NCI-H526 treated with DMSO at 0.1 percent for 48 hours (cell line): ENCODE measurements around the gene MRPS27.
"Not testable (repeated sequence)": the region's sequence is repeated elsewhere in the genome, so short reads cannot be mapped to it uniquely, and the experiment has no call there.

Experiments
- DNase-seq: peaks from one replicate; lab custom pipeline; 2025; lab: John Stamatoyannopoulos, UW

Gene MRPS27

GRCh38 chr5:72202331-72202825, 117.7 kb downstream of the MRPS27 start:
- no peak for DNase-seq

GRCh38 chr5:72199681-72200080, 120.4 kb downstream of the MRPS27 start:
- no peak for DNase-seq

- no peak for DNase-seq
Observed at GRCh38 chr5:72197393-72197792, 122.6 kb downstream of the MRPS27 start.

DNA sequence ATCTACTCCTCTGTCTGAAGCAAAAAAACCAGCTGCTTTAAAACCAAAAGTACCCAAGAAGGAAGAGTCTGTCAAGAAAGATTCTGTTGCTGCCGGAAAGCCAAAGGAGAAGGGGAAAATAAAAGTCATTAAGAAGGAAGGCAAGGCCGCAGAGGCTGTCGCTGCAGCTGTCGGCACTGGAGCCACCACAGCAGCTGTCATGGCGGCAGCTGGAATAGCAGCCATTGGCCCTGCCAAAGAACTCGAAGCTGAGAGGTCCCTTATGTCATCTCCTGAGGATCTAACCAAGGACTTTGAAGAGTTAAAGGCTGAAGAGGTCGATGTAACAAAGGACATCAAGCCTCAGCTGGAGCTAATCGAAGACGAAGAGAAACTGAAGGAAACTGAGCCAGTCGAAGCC, 124.5 kb downstream of the MRPS27 start:
- DNase-seq = no peak

GRCh38 chr5:72194846-72195245, 125.2 kb downstream of the MRPS27 start:
- DNase-seq = no peak

- DNase-seq = no peak
Observed at GRCh38 chr5:72191404-72191803, 128.6 kb downstream of the MRPS27 start.

DNA sequence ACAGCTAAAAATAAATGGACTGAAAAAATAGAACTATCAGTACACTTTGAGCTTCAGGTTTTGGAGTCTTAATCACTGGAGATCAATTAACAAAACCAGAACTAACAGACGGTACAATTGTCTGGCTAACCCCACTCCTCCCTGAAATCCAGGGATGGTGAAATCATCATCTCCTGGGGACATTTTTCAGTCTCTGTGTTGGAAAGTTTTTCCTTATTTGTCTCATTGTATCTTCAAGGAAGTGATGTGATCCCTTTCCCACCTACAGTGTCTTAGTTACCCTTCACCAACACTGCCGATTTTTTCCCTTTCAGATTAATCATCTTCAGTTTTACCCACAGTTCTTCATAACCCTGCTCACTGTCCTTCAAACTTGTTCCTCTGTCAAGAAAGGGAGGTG, 130.9 kb downstream of the MRPS27 start:
- DNase-seq = no peak

GRCh38 chr5:72188166-72188565, 131.9 kb downstream of the MRPS27 start:
- no peak for DNase-seq

DNA sequence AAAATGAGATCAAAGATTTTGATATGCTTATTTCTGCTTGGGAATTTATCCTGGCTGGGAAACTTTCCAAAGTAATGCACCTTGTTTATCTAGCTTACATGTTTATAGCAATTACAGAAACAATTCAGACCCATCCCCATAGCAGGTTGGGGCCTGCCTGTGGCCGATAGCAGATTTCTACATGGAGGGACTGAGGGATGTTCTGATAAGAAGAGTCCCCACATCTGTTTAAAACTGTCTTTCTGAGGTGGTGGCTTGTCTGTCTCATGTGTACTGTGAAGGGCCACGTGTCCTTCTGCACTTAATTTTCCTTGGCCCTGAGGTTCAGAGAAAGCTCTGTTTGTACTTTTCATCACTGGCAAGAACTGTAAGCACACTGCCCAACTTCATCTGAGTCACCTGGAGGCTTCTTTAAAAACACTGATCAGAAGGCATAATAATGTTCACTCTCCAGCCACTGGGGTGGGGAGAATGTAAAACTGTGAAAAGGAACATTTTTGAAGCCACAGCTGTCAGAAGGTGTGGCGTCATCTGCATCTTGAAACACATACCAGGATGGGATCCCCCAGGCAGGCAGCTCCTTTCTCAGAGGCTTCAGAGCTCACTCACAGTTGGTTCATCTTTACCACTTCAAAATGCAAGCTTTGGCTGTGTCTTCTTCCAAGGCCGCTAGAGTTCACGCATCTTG, 132.5 kb downstream of the MRPS27 start:
- DNase-seq = no peak

DNA sequence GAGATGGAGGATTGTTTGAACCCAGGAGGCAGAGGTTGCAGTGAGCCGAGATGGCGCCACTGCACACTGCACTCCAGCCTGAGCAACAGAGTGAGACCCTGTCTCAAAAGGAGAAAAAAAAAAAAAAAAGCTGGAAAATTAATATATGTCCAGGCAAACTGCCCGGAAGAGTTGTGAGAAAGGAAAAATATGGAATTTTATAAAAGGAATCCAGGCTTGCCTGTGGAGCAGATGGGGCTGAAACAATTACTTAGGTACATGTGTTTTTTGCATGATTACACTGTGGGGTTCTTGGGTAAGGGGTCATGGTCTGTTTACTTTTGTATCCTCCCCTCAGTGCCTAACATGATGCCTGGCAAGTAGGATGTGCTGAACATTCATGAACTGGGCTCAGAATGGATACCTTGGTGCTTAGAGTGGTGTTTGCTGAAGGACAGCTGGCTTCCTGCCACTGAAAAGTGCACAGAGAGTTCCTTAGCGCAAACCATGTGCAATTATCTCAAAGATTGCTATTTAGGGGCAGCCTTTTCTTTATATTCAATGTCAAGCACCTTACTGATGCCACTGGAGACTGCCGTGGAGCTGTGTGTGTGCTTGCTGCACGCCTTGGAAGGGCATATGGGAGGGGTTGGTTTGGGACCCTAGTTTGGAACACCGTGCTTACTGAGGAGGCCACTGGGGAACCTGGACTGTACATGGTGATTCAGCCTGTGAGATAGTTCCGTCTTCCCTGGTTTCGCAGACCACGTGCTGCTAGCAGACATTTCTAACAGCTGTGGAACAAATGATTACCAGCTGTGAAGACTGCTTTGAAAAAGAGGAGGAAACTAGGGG, 134.3 kb downstream of the MRPS27 start:
- DNase-seq = no peak

GRCh38 chr5:72184408-72184807, 135.6 kb downstream of the MRPS27 start:
- no peak for DNase-seq

GRCh38 chr5:72183101-72183520, 136.9 kb downstream of the MRPS27 start:
- DNase-seq = no peak

DNA sequence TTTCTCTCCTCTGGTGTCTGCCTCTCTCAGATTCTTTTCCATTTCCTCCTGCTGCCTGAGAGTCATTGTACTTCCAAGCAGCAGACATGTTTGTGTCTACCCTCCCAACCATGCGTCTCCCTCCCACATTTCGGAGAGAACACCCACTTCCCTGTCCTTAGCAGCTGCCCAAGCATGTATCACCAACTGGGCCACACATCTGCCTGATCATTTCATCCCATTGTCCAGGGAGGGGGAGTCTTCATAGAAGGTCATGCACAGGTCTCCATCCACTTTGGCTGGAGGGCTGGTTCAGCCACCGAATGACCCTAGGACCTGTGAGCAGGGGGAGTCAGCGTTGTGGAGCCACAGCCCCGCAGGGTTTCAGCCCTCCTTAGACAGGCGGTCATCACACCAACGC, 137.4 kb downstream of the MRPS27 start:
- no peak for DNase-seq

- DNase-seq = no peak
Observed at GRCh38 chr5:72180925-72181324, 139.1 kb downstream of the MRPS27 start.

GRCh38 chr5:72179816-72180440, 140.1 kb downstream of the MRPS27 start:
- no peak for DNase-seq

GRCh38 chr5:72179028-72179815, 140.8 kb downstream of the MRPS27 start:
- DNase-seq = no peak

DNA sequence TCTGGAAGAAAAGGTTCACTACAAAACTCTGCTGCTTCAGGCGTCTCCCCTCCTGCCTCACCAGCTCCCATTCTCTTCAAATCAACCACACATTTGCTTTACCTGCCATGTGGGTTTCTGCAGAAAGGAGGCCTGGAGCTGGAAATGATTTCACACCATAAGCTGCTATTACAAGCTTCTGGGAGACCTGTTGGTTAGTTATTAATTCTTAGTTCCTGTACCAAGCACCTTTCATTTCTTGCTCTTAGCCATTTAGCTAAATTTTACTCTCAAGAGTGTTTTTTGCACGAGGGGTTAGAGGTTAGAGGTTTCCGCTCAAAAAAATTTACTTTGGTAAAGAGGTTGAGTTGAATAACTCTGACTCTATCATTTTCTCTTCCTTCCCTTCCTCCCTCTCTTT, 142.5 kb downstream of the MRPS27 start:
- DNase-seq = no peak

DNA sequence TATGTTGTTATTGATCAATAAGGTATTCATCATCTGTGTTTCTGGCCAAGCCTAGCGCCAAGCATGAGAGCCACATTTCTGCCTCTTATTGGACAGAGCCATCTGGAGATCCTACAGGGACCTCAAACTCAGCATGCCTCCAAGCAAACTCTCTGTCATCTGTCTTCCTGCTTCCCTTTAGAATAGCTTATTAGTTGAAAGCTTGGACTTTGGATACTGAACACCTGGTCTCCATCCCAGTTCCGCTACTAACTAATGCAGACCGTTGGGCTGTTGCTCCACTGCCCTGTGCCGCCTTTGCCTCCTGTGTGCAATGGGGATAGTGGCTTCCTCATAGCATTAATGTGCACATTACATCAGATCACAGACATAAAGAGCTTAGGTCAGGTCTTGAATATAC, 147.3 kb downstream of the MRPS27 start:
- DNase-seq = peak; percentile 7

DNA sequence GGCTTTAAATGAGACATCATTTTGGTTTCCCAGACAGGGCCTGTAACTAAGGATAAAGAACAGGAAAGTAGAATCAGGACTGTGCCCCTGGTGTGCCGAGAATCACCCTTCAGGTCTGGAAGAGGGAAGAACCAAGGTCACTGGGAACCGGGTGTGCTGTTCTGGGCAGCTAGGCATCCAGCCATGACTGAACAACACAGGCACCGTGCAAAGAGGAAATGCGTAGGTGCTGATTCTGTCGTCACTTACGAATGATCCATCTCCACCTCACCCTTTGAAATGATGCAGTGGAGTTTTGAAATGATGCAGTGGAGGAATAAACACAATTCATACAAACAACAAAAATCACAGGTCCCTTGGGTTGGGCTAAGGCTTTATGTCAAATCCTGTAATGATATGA, 148.4 kb downstream of the MRPS27 start:
- no peak for DNase-seq

GRCh38 chr5:72171181-72171580, 148.9 kb downstream of the MRPS27 start:
- not testable (repeated sequence) for DNase-seq

GRCh38 chr5:72170101-72170500, 149.9 kb downstream of the MRPS27 start:
- DNase-seq = no peak
